ENCODE results near the gene ITPR2.

- TF ChIP-seq POLR2A (IDR thresholded peaks at IDR 0.05; ENCODE audit: low read depth, low read length) (no peak), POLR2AphosphoS5 (IDR thresholded peaks at IDR 0.05; ENCODE audit: low read depth, low read length) (no peak), TAF1 (IDR thresholded peaks at IDR 0.05; ENCODE audit: low read depth, low read length) (no peak), SPI1 (IDR thresholded peaks at IDR 0.05; ENCODE audit: low read depth, low read length) (no peak), POU2F2 (IDR thresholded peaks at IDR 0.05; ENCODE audit: low read depth, low read length) (no peak), PAX5 (IDR thresholded peaks at IDR 0.05; ENCODE audit: insufficient read depth, low read length, severe bottlenecking) (no peak)
Measured at GRCh38 chr12:26323673-26324072, 509.3 kb downstream of the ITPR2 start.

All from GM12891 (cell line).